Upper lobe of left lung (tissue), 4 donors: ENCODE measurements around the gene UBXN2A.

ENCODE experiments used
- CTCF ChIP-seq, 6 experiments: fragments of 450-650 bp in 4 of 6; fragments of 200-600 bp in 2 of 6; sonication (generic) in 2 of 6; IDR thresholded peaks; one replicate each; pipeline ENCODE4 v1.5.1; 2016 to 2019; ENCODE audit warnings: antibody characterized with exemption in 6 of 6
- EP300 ChIP-seq, 4 donors: sonication (generic); formaldehyde crosslinking; IDR thresholded peaks; one replicate each; pipeline ENCODE4 v1.5.1; 2017; ENCODE audit warnings: antibody characterized with exemption in 4 of 4, control low read depth in 2 of 4
- POLR2A ChIP-seq, 4 donors: fragments of 450-650 bp; IDR thresholded peaks; one replicate each; pipeline ENCODE4 v1.5.1; 2016 to 2017; ENCODE audit warnings: antibody characterized with exemption in 4 of 4, mild to moderate bottlenecking in 2 of 4
- POLR2AphosphoS5 ChIP-seq, 2 donors: sonication (generic); formaldehyde crosslinking; IDR thresholded peaks; one replicate each; pipeline ENCODE4 v1.5.1; 2017; ENCODE audit warnings: antibody characterized with exemption in 2 of 2

GRCh38 chr2:23915327-23915726 lies 24.9 kb upstream of the UBXN2A start:
- TF ChIP-seq CTCF (IDR thresholded peaks at IDR 0.05) (no peak), POLR2A (IDR thresholded peaks at IDR 0.05) (no peak), POLR2AphosphoS5 (IDR thresholded peaks at IDR 0.05) (no peak), EP300 (IDR thresholded peaks at IDR 0.05) (no peak)
